ENCODE results near the gene CYP26C1. TPM values are rescaled to one million over a fixed set of nuclear protein-coding genes. Genes with fewer than 3 reads are reported as not detected.
"Not testable (repeated sequence)": the region's sequence is repeated elsewhere in the genome, so short reads cannot be mapped to it uniquely, and the experiment has no call there.

Gene CYP26C1
- total RNA-seq, 1 donor from 2014 or later = 0.35 TPM

DNA sequence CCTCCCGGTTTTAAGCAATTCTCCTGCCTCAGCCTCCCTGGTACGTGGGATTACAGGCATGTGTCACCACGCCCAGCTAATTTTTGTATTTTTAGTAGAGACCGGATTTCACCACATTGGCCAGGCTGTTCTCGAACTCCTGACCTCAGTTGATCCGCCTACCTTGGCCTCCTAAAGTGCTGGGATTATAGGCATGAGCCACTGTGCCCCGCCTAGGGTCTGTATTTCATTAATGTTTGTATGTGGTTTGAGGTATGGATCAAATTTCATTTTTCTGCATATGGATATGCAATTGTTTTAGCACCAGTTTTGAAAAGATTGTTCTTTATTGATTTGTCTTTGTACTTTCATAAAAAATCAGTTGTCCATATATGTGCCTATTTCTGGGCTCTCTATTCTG lies 39.1 kb downstream of the CYP26C1 start:
- Histone ChIP-seq H3K27me3 (no peaks in the 10 kb centered on the region), H3K9me3 (no peaks in the 10 kb centered on the region), H3K4me3 (no peak overlapping the region), H3K36me3 (no peaks in the 10 kb centered on the region), H3K4me1 (no peaks in the 10 kb centered on the region), H3K27ac (no peak overlapping the region)
- intact Hi-C loops (cut with DNase I) = no loop called here
- DNase-seq (no peak), ATAC-seq (no peak)
- TF ChIP-seq CTCF (IDR thresholded peaks at IDR 0.05) = no peak

DNA sequence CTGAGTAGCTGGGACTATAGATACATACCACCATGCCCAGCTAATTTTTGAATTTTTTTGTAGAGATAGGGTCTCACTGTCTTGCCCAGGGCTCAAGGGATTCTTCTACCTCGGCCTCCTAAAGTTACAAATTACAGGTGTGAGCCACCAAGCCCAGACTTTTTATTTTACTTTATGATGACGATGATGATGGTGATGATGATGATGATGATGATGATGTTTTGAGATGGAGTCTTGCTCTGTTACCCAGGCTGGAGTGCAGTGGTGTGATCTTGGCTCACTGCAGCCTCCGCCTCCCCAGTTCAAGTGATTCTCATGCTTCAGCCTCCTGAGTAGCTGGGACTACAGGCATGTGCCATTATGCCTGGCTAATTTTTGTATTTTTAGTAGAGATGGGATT lies 40.5 kb downstream of the CYP26C1 start:
- H3K9me3 ChIP-seq; H3K36me3 ChIP-seq; H3K4me3 ChIP-seq; H3K4me1 ChIP-seq; intact Hi-C loops (cut with DNase I); H3K27ac ChIP-seq; H3K27me3 ChIP-seq; DNase-seq; ATAC-seq: not testable (repeated sequence)

- no peak overlapping the region for H3K4me3 ChIP-seq
- H3K27ac ChIP-seq = no peak overlapping the region
- no peak for TF ChIP-seq CTCF (IDR thresholded peaks at IDR 0.05)
- no peaks in the 10 kb centered on the region for H3K9me3 ChIP-seq
- H3K4me1 ChIP-seq = no peaks in the 10 kb centered on the region
- no peak for ATAC-seq
- no peaks in the 10 kb centered on the region for H3K36me3 ChIP-seq
- no peak for DNase-seq
- intact Hi-C loops (cut with DNase I) = no loop called here
- H3K27me3 ChIP-seq = no peaks in the 10 kb centered on the region
These were observed 43.4 kb downstream of the CYP26C1 start for GRCh38 chr10:93103953-93104352.

DNA sequence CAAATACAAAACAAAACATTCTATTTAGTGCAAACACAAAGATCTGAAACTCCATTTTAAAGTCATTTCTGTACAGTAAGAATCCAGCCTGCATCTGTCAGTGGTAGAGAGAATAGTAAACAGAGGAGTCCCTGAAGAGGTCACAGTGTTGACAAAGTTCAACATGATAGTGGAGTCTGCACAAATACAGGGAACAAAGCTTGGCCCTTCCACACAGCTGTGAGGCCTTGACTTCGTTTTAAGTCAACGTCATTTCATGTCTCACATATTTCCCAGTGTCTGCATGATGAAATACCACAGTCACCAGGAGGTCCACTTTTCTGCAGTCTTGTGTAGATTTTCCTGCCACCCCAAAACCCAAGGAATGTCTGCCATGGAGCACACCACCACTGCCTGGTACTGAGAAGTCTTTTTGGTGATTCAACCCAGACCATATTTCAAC lies 46.1 kb downstream of the CYP26C1 start:
- ATAC-seq (no peak), DNase-seq (no peak)
- H3K27me3 ChIP-seq = no peaks in the 10 kb centered on the region
- intact Hi-C loops (cut with DNase I) = no loop called here
- TF ChIP-seq CTCF (IDR thresholded peaks at IDR 0.05) = no peak
- no peak overlapping the region for H3K4me3 ChIP-seq
- H3K4me1 ChIP-seq = no peaks in the 10 kb centered on the region
- H3K9me3 ChIP-seq = no peaks in the 10 kb centered on the region
- no peaks in the 10 kb centered on the region for H3K36me3 ChIP-seq
- no peak overlapping the region for H3K27ac ChIP-seq

DNA sequence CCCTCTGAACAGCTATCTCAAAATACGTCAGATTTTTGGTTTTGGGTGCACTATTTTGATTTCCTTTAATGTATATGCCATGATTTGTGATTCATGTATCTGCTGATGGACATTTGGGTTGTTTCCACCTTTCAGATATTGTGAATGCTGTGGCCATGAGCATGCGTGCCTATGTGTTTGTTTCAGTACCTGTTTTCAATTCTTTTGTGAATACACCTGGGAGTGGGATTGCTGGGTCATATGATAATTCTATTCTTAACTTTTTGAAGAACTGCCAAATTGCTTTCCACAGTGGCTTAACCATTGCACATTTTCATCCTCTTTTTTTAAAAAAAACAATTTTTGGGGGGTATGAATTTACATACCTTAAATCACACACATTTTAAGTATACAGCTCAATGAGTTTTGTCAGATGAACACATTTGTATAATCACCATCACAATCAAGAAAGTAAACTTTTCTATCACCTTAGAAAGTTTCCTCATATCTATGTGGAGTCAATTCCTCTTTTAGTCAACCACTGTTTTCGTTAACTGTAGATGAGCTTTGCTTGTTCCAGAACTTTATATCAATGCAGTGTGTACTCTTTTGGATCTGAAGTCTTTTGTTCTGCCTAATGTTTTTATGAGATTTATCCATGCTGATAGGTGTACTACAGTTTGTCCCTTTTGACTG lies 50.0 kb downstream of the CYP26C1 start:
- Histone ChIP-seq H3K4me1 (no peaks in the 10 kb centered on the region), H3K36me3 (no peaks in the 10 kb centered on the region), H3K27me3 (peaks cover 8% of the 10 kb centered on the region), H3K9me3 (no peaks in the 10 kb centered on the region), H3K27ac (no peak overlapping the region), H3K4me3 (no peak overlapping the region)
- ATAC-seq (no peak), DNase-seq (no peak)
- no peak for TF ChIP-seq CTCF (IDR thresholded peaks at IDR 0.05)
- intact Hi-C loops (cut with DNase I) = no loop called here

DNA sequence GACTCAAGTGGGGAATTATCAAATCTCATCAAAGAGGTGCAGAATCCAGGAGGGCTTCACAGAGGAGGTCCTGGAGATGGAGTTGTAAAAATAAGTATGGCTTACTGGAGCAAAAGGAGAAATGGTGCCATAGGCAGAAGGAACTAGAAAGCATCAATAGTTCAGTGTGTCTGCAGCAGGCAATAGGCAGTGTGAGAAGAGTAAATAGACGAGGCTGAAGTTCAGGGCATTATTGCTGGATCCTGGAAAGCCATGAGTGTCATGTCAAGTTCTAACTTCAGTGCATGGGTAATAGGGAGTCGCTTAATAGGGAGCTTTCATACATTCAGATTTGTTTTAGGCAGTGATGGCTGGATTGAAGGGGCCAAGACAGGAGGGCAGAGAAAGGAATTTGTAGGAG lies 52.4 kb downstream of the CYP26C1 start:
- no peaks in the 10 kb centered on the region for H3K36me3 ChIP-seq
- DNase-seq (no peak), ATAC-seq (no peak)
- H3K4me1 ChIP-seq = no peaks in the 10 kb centered on the region
- no peak for TF ChIP-seq CTCF (IDR thresholded peaks at IDR 0.05)
- no peak overlapping the region for H3K27ac ChIP-seq
- no peaks in the 10 kb centered on the region for H3K9me3 ChIP-seq
- H3K27me3 ChIP-seq = peaks cover 8% of the 10 kb centered on the region
- intact Hi-C loops (cut with DNase I) = no loop called here
- H3K4me3 ChIP-seq = no peak overlapping the region

Data from upper lobe of right lung (tissue), 1 donor.